SKM-1 (cell line): ENCODE results near the gene SIGMAR1.

ENCODE experiments used
- DNase-seq: peaks from one replicate; lab custom pipeline; 2025; ENCODE audit not compliant: unreplicated experiment; lab: John Stamatoyannopoulos, UW

The SIGMAR1 gene

DNA sequence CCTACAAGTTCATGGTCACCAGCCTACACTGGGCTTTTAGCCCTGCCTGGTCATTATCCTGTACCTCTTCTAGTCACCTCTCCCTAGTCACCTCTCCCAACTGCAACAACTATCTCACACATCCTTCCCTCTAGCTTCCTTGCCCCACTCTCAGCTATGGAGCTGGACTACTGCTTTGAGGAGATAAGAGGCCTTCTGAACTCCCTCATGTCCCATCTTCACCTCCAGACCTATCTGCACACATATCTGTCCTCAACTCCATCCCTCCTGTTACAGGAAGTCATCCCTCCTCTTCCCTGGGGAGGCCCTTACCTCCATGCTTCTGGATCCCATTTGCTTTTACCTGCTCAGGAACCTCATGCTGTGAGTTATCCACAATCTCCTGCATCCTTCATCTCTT lies 31.4 kb downstream of the SIGMAR1 start:
- no peak for DNase-seq

DNA sequence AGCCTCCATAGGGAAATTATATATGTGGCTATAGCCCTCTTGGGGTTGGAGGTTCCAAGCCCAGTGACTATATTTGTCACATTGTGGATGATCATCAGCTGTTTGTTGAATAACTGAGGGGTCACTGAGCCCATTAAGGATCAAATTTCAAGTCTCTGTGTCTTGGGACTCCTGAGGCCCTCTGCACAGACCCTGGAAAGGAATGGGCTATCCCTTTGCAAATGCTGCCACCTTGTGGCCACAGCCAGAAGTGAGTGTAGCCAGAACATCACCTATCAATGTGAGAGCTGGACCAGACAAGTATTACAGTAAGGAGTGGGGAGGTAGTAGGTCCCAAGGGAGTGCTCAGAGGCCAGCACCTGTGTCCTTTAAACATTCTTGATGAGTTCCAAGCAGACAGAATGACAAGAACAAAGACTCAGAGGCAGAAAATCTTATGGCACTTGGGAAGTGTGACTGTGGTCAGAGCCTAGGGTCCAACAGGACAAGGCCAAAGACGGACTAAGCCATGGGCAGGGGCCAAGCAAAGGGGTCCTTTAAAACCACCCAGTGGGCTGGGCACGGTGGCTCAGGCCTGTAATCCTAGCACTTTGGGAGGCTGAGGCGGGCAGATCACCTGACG lies 33.9 kb downstream of the SIGMAR1 start:
- peak; percentile 43 for DNase-seq

DNA sequence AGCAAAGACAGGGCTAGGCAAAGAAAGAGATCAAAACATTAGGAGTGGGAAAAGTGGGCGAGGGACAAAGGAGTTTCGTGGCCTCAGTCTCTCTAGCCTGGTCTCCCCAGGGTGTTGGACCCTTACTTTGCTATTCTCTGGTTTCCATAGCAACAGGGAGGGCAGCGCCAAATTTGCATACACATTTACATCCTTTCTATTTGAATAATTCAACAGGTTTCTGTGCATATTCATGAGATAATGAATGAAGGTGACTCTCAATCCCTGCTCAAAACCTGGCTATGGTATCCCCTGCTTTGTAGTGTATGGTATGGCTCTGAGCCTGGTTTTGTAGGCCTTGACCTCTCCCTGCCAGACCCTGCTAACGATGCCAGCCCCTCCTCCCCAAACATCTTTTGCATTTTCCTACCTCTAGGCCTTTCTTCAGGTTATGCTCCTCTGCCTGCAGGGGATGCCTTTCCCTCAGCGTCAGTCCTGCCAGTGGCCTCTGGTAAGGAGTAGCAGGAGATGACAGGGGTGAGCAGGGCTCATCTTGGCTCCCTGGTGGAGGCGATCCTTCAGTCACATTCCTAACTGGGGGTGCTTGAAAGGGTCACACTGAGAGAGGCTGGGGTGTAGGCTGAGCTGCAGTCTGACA lies 35.5 kb downstream of the SIGMAR1 start:
- DNase-seq, result no peak

DNA sequence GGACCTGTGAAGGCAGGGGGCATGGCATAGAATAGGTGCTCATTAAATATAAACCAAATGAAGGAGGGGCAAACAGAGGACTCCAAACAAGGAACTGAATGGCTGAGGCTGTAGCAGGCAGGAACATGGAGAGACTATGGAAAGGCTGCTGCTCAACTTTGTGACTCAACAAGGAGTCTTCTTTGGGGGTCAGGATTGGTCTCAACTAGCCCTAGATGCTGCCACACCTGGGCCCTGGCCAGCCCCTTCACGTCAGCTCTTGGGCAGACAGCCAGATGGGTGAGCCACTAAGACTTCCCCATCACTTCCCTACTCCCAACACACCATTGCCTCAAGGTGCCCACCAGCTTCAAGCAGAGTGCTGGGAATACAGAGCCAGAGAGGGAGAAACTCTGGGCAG lies 36.7 kb downstream of the SIGMAR1 start:
- no peak for DNase-seq

DNA sequence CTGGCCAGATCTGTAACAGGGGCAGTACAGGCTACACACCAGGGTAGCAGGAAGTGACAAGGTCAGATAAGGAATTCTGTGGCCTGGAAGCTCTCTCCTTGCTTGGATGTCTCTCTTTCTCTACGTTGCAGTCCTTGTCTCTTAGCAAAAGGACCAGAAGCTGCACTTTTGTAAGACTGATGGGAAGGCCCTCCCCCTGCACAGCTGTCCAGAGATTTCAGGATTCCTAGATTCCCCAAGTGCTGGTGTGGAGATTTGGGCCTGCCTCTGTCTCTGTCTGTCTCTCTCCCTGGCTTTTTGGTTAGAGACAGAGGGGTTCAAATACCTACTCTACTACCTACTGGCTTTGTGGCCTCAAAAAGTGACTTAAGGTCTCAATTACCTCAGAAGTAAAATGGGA lies 38.0 kb downstream of the SIGMAR1 start:
- no peak for DNase-seq

DNA sequence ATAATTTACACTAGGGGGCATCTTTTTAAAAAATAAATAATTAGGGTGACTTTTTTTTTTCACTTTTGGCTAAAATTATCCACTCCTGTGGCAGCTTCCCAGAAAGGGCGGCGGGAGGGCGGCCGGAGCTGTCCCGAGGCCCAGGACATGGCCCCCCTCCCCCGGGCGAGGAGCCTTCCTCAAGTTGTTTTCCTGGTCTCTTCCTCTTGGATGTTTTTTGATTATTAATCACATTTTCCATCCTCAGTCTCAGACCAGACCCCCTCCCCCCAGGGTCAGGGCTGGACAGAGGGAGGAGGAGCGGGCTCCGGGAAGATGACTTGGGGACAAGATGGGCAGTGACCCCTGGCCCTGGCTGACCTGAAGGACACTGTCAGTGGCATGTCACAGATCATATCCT lies 43.4 kb downstream of the SIGMAR1 start:
- no peak for DNase-seq

DNA sequence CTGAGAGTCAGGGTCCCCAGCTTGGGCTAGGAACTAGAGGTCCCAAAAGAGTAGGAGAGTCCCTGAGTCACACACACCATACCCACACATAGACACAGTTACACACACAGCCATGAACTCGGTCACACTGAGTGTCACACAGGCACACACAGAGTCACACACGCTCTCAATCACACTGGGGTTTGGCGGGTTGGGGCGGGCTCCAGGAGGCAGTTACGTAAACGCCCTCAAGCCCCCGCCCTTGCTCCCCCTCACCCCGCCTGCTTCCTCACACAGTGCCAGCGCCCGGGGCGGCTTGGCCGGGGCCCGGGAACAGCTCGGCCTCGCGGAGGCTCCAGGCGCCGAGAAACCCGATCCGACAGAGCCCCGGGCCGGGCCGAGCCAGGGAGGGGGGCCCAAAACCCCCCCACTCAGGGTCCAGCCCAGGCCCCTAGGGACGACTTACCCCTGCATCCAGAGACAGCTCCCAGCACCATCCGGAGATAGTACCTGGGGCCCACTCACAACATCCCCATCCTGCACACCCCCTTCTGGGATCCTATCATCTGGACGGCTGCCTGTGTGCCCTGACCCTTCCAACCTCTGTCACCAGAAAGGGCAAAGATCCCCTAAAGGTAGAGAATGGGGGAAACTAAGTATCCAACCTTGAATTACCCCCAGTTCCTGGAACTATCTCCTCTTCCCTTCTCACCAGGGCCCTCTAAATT lies 44.5 kb downstream of the SIGMAR1 start:
- DNase-seq, result no peak

DNA sequence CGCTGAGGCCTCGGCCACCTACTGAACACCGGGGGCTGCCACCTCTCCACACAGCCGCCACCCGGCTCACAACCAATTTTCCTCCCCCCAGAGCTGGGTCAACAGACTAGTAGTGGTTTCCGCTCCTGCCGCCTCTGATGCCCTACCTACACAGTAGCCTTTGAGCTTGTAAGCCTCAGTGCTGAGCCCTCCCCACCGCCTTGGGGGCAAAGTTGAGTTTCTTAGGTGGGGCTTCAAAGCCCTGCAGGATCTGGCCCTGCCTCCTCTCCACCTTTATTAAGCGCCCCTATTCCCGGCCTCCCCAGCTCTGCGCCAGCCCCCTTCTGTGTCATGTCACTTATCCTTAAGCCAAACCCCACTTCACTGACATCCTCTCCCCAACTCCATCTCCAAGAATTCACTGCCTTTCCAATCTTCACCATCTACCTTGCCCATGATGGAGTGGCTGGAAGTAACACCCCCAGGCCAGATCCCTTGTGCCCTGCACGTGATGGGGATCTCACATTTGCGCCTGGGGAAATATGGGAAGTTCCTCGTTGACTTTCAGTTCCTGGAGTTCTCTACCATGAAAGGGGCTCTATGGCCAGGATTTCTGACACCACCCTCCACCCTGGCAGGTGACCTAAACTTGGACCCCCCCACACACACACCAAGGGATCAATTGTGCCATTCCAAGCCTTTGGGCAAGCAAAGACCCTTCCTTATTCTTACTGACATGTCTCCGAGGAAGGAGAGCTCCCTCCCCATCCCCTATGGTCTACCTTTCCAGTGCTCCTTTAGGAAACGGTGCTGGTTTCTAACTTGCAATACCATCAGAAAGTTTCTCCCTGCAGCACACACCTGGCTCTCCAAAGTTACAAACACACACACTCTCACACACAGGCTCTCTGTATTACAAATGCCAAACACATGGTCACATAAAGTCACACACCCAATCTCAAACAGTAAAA lies 45.4 kb downstream of the SIGMAR1 start:
- DNase-seq, result no peak

DNA sequence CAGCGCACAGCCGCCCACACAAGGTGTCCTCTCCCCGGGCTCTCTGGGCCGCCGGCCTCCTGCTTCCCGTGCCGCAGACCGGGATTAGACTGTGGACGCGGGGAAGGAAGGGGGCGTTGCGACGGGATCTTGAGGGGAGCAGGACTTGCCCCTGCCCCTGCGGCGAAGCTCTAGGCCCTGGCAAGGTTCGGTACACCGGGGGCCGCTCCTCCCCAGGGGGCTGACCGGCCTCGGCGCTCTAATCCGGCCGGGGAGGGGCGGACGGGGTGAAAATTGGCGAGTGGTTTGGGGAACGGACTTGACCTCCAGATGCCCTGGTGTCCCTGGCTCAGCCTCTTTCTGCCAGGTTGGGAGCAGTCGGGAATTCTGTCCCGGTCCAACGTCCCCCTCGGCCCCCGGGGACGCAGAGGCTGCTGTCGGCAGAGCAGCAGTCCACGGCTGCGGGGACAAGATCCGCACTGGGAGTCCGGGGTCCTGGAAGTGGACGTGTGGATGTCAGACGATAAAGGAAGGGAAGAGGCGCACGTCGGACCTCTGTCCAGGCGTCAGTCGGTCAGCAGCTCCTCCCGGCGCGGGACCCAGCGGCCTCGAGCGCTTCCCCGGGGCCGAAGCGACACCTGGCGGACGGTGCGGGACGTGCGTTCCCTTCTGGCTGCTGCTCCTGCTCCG lies 46.2 kb downstream of the SIGMAR1 start:
- DNase-seq, result no peak

DNA sequence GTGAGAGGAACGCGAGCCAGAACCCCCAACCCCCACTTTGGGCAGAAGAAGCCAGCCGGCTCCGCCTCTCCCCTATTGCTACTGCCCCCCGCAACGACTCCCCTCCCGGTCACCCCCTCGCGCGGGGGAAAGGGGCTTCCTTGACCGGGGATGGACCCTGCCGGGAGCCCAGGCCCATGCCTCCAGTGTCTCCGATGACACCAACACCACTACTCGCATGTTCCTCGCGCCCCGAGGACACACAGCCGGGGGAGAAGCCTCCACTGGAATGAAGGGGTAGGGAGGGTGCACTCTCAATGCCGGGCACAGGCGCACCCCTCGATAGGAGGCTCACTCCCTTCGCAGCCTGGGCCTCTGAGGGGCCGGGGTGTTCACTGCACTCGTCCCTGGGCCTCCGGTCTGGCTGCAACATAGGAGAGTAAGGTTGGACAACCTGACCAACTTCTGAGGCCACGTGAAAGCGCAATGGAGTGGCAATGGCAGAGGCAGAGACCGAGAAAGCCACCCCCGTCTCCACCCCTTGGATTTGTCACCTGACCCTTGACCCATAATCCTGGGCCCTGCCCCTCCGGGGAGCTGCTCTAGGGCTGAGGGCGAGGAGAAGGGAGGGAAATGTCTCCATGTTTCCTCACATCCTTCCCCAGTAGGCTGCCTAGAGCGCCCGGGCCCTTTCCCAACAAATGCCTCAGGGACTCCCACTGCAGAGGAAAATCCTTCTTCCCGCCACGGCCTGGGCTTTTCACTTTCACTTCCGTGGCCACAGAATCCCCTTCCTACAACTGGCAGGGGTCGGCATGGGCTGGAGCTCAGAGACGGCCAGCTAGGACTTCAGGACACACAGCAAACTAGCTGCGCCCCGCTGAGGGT lies 47.0 kb downstream of the SIGMAR1 start:
- no peak for DNase-seq

DNA sequence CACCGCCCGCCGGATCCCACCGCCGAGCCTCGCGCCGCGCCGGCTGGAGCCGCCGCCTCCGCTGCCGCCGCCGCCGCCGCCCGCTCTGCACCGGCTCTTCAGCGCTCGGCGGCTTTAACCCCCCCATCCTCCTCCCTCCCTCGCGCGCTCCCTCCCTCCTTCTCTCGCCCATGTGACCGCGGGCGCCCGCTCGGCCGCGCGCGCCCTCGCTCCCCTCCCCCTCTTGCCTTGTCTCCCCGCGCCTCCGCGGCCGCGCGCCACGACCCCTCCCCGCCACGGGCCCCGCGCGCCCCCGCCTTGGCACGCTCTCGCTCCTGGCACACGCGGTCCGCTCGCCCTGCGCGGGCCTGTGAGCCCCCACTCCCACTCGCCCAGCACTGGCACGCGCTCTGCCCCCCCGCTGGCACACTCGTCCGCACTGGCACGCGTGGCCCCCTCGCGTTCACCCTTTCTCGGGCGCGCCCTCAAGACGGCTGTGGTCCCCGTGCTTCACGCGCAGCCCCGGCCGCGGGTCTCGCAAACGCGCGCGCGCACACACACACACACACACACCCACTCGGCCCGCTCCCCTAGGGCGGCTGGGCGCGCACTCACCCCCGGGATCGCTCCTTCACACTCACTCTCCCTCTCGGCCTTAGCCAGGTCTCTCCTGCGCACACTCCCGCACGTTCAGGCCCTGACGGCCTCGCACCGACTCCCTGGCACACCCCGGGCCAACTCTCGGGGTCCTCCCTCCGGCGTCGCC lies 47.8 kb downstream of the SIGMAR1 start, which contains the start of gene CNTFR:
Gene CNTFR (minus strand): TSS at position 89 of the 745 bp plus-strand sequence. CDS start 20,743 bp downstream, outside the sequence.
- no peak for DNase-seq

DNA sequence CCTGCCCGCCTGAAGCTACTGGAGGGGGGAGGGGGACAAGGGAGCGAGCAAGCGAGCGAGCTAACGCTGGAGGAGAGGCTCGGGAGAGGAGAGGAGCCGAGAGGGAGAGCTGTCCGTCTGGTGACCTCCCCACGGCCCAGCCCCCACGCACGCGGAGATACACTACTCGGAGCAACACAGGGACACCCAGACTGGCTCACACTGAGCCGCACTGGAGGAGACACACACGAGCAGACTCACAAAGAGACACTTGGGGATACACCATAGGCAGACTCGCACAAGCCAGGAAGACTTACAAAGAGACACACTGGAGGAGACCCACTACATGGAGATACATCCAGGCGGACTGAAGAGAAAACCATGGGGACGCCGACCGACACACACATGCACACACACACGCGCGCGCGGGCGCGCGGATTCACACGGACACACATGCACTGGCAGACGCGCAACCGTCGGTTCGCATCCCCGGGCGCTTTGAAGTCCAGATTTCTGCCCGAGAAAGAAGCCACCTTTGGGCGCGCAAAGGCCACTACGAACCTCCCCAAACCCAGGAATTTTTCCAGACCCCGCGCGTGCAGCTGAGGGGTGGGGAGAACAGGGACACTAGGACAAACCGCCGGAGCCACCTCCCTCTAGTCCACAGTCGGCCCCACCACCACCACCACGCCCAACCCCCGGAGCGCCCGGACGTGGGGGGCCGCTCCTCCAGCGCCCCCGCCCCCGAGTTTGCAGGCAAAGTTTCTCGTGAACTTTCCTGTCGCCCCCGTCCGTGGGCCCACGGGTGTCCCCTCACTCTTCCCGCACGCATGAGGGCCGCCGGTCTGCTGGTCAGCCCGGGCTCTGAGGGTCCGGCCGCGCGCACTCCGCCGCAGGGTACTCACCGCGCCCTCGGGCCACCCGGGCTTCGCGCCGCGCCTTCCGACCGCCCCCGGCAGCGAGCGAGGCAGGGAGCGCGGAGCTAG lies 48.6 kb downstream of the SIGMAR1 start:
- no peak for DNase-seq

DNA sequence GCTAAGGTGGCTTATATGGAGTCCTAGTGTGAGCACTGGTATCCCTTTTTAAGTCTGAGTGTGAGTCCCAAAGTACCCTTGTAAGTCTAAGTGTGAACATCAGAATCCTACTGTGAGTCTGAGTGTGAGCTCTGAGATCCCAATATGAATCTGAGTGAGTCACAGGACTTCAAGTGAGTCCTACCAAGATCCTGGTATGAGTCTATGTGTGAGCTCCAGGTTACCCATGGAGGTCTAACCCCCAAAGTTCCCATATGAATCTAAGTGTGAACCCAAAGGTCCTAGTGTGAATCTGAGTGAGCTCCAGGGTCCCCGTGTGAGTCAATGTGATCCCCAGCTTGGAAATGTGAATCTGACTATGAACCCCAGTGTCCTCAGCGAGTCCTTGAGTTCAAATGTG lies 50.3 kb downstream of the SIGMAR1 start:
- DNase-seq, result no peak

DNA sequence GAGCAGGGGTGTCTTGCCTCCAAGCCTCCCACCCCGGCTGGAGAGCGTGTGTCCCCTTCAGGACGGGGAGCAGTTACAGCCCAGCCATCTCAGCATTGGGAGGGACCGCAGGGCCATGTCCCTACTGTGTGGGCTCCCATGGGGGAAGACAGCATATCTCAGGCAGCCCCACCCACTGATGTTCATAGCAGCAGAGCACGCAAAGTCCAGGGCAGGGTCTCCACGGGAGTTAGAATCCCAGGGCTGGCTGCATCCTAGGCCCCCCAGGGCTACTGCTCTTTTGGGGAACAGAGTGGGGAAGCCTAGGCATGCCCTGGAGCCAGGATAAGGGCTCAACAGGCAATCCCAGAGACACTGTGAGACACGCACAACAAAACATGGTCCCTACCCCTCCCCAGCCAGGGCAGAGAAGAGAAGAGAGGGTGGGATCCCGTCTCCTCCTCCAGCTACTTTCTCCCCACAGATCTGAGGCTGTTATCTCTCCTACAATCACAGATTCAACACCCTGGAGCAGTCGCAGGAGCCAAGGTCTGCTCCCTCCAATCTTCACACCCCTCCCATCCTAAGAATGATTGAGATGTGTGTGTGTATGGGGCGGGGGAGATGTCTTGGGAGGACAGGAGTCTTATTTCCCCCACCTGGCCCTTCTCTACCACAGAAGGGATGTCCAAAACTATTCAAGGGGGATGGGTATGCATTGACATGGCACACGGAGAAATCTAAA lies 51.5 kb downstream of the SIGMAR1 start:
- DNase-seq, result no peak

DNA sequence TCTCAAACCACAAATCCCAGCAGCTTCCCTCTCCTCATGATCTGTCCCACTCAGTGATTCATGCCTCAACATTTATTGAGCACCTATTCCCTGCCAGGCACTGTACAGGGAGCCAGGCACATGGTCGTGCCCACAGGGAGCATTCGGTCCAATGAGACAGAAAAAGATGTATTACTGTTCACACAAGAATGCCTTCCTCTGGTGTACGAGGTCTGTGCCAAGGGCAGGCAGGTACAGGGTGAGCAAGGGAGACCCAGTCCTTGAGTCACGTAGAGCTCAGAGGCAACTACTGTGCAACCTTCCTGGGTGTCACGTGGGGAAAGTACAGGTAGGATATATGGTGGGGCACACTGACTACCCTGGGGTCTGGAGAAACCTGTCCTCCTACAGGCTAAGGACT lies 52.6 kb downstream of the SIGMAR1 start:
- DNase-seq, result no peak
